Progenitor cell of endocrine pancreas (in vitro differentiated cells): Measurements from ENCODE around the gene KRT72. TPM values are rescaled to one million over a fixed set of nuclear protein-coding genes. Genes with fewer than 3 reads are reported as not detected.

Experiments used
- DNase-seq: peaks from one replicate; pipeline ENCODE4 v3.0.0; 2021; ENCODE audit warnings: low spot score; ENCODE audit not compliant: unreplicated experiment
- H3K27ac Mint-ChIP-seq: 2 replicates; pipeline ENCODE4 v1.8.0; 2021; ENCODE audit warnings: mild to moderate bottlenecking, moderate library complexity, mixed read lengths
- H3K27me3 Mint-ChIP-seq: 2 replicates; pipeline ENCODE4 v1.8.0; 2021; ENCODE audit warnings: mixed read lengths
- H3K36me3 Mint-ChIP-seq: 2 replicates; pipeline ENCODE4 v1.8.0; 2022; ENCODE audit warnings: mixed read lengths; ENCODE audit not compliant: insufficient read depth
- H3K4me1 Mint-ChIP-seq: 2 replicates; pipeline ENCODE4 v1.8.0; 2021; ENCODE audit warnings: low read depth, mixed read lengths
- H3K4me3 Mint-ChIP-seq: 2 replicates; pipeline ENCODE4 v1.8.0; 2021; ENCODE audit warnings: low read depth, mild to moderate bottlenecking, moderate library complexity, mixed read lengths
- H3K9me3 Mint-ChIP-seq: 2 replicates; pipeline ENCODE4 v1.8.0; 2021; ENCODE audit warnings: low read depth, mixed read lengths
- CTCF ChIP-seq: fragments of 200-600 bp; sonication (generic); IDR thresholded peaks from one replicate; pipeline ENCODE4 v1.5.0; 2021; ENCODE audit warnings: antibody characterized with exemption, mild to moderate bottlenecking; ENCODE audit not compliant: unreplicated experiment
- total RNA-seq: library from RNA; stranded (reverse); gene quantifications from 2 replicates; pipeline ENCODE4 v1.2.1, GENCODE V29; 2021

KRT72 gene
- total RNA-seq, 1 donor from 2014 or later = not detected

- no peaks in the 10 kb centered on the region for H3K4me1 Mint-ChIP-seq
- H3K4me3 Mint-ChIP-seq = no peak overlapping the region
- no peaks in the 10 kb centered on the region for H3K36me3 Mint-ChIP-seq
- H3K27ac Mint-ChIP-seq = no peak overlapping the region
- no peak for DNase-seq
- H3K27me3 Mint-ChIP-seq = peaks cover 68% of the 10 kb centered on the region
- H3K9me3 Mint-ChIP-seq = no peaks in the 10 kb centered on the region
- TF ChIP-seq CTCF = no peak
These were observed 14.6 kb upstream of the KRT72 start for GRCh38 chr12:52615912-52616311.

- no peak overlapping the region for H3K4me3 Mint-ChIP-seq
- DNase-seq = no peak
- H3K36me3 Mint-ChIP-seq = no peaks in the 10 kb centered on the region
- H3K27ac Mint-ChIP-seq = no peak overlapping the region
- no peak for TF ChIP-seq CTCF
- H3K9me3 Mint-ChIP-seq = no peaks in the 10 kb centered on the region
- H3K27me3 Mint-ChIP-seq = peaks cover 69% of the 10 kb centered on the region
- H3K4me1 Mint-ChIP-seq = no peaks in the 10 kb centered on the region
These were observed 14.1 kb upstream of the KRT72 start for GRCh38 chr12:52615208-52615868.

- Mint-ChIP-seq H3K27me3 (peaks cover 70% of the 10 kb centered on the region), H3K4me3 (no peak overlapping the region), H3K4me1 (no peaks in the 10 kb centered on the region), H3K9me3 (no peaks in the 10 kb centered on the region), H3K27ac (no peak overlapping the region), H3K36me3 (no peaks in the 10 kb centered on the region)
- no peak for TF ChIP-seq CTCF
- DNase-seq = no peak
These were observed 13.3 kb upstream of the KRT72 start for GRCh38 chr12:52614381-52615207.

GRCh38 chr12:52613384-52614030 is 12.2 kb upstream of the KRT72 start:
- DNase-seq = no peak
- H3K36me3 Mint-ChIP-seq = no peaks in the 10 kb centered on the region
- H3K9me3 Mint-ChIP-seq = no peaks in the 10 kb centered on the region
- no peak for TF ChIP-seq CTCF
- H3K4me1 Mint-ChIP-seq = no peaks in the 10 kb centered on the region
- H3K27me3 Mint-ChIP-seq = peaks cover 77% of the 10 kb centered on the region
- no peak overlapping the region for H3K4me3 Mint-ChIP-seq
- H3K27ac Mint-ChIP-seq = no peak overlapping the region
